ENCODE data around the gene RUVBL2.

GRCh38 chr19:48970139-48970766 is 23.4 kb upstream of the RUVBL2 start:
- TF ChIP-seq CTCF (IDR thresholded peaks at IDR 0.05) (no peak), POLR2A (IDR thresholded peaks at IDR 0.05) (no peak)
